ENCODE results near the gene AGO4.
"Not testable (repeated sequence)": the region's sequence is repeated elsewhere in the genome, so short reads cannot be mapped to it uniquely, and the experiment has no call there.

The AGO4 gene

GRCh38 chr1:35807614-35808449 is at the start of gene AGO4:
TSS of gene AGO4 (plus strand) at chr1:35808016. CDS start at chr1:35808417, 401 bp downstream.
- peak; percentile 46 to 56 for DNase-seq

GRCh38 chr1:35762141-35762540 is 45.7 kb upstream of the AGO4 start:
- DNase-seq = no peak

DNA sequence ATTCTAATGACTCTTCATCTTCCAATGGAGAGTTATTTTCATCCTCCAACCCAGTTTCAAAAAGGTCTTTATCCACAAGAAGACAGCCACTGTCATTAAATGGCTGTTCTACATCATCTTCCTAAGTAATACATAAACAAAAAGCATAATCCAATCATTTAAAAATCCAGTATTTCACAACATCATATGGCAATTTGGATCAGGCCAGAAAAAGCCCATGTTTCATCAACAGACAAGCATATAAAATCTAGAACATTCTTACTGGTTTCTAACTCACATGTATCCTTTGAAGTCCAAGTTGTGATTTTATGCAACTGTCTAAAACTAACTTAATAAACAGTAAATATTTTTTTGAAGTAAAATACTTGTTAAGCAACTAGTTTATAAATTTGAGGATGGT is 44.6 kb upstream of the AGO4 start:
- no peak for DNase-seq

GRCh38 chr1:35764283-35764682 is 43.5 kb upstream of the AGO4 start:
- no peak for DNase-seq

DNA sequence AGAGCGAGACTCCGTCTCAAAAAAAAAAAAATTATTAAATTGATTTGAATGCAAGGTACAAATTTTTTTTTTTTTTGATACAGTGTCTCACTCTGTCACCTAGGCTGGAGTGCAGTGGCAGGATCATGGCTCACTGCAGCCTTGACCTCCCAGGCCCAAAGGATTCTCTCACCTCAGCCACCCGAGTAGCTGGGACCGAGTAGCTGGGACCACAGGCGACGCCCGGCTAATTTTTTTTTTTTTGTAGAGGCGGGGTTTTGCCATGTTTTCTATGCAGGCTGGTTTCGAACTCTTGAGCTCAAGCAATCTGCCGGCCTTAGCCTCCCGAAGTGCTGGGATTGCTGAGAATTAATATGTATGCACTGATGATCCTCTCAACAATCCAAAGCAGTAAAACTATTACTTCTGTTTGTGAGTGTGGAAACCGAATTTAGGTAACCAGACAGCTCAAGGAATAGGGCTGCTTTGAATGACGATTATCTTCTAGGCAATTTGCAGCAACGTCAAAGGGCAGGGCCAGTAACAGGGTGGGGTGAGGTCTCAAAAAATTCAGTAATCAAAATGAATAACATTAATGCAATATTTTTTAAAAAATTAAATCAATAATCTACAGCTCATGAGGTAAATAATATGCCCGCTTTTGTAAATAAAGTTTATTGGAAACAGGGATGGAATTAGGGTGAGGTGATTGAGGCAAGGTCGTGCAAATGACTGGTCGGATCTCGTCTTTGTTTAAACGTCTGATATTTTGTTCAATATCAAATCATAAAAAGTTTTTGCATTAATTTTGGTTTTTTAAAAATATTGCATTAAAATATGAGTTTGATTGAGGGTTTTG is 39.2 kb upstream of the AGO4 start:
- DNase-seq = no peak

- peak; percentile 79 to 87 for DNase-seq
These were observed 38.5 kb upstream of the AGO4 start for GRCh38 chr1:35769188-35769758.

DNA sequence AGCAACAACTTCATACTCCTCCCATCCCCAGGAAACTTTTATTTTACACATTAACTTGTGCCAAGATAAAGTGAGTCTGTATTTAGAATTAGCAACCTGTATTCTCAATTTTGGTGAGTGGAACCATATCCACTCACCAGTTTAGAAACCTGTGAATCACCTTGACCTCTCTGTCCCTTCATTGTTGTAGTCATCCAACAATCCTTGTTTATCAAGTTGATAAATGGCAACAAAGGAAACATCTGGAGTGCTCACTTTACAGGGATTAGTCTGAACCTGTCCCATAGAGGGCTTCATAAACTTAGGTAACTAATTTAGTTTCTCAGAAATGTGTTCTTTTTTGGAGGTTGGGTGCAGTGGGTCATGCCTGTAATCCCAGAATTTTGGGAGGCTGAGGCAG is 34.1 kb upstream of the AGO4 start:
- no peak for DNase-seq

DNA sequence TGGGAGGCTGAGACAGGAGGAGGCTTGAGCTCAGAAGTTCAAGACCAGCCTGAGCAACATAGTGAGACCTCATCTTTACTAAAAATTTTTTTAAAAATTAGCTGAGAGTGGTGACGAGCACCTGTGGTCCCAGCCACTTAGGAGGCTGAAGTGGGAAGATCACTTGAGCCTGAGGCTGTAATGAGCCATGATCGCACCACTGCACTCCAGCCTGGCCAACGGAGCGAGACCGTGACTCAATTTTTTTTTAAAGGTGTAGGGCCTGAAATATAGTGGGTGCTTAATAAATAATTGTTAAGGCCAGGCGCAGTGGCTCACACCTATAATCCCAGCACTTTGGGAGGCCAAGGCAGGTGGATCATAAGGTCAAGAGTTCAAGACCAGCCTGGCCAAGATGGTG is 31.6 kb upstream of the AGO4 start:
- DNase-seq = not testable (repeated sequence)

DNA sequence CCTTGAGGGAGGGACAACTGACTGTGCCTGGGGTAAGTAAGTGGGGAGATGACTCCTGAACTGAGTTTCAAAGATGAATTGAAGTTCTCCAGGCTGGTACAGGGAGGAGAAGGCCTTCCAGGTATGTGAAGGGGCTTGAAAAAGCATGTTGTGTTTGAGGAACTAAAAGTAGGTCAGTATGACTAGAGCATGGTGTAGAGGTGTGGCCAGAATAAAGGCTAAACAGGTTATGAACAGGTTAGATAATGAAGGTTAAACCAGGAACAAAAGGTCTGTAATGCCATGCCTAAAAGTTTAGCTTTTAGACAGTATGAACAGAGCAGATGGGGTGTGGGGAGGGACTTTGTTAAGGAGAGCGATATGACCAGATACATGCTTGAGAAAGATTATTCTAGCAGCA is 30.7 kb upstream of the AGO4 start:
- DNase-seq = no peak

DNA sequence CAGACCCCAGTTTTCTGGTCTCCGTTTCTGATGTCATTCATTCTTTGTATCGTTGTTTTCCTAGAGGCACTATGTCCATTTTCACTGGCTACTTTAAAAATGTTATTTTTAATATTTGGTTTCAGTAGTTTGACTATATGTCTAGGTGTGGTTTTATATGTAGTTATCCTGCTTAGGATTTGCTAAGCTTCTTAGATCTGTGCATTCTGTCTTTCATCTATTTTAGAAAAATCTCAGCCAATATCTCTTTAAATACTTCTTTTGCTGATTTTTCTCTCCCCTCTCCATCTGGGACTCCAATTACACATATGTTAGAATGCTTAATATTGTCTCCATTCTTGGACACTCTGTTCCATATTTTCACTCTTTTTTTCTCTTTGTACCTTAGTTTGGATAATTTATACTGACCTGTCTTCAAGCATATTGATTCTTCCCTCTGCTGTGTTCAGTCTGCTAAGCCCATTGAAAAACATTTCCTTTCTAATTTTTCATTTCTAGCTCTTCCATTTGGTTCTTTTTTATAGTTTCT is 24.7 kb upstream of the AGO4 start:
- no peak for DNase-seq

DNA sequence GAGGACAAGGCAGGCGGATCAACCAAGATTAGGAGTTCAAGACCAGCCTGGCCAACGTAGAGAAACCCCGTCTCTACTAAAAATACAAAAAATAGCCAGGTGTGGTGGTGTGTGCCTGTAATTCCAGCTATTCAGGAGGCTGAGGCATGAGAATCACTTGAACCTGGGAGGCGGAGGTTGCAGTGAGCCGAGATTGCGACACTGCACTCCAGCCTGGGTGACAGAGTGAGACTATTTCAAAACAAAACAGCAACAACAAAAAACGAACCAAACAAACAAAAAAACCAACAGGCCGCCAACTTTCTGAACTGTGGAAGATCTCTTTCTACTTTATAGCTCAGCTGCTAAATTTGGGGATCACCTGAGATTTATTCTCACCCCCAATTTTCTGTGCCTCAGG is 23.5 kb upstream of the AGO4 start:
- not testable (repeated sequence) for DNase-seq

GRCh38 chr1:35788139-35788538 is 19.7 kb upstream of the AGO4 start:
- DNase-seq = no peak

GRCh38 chr1:35790670-35791069 is 17.1 kb upstream of the AGO4 start:
- DNase-seq = no peak

DNA sequence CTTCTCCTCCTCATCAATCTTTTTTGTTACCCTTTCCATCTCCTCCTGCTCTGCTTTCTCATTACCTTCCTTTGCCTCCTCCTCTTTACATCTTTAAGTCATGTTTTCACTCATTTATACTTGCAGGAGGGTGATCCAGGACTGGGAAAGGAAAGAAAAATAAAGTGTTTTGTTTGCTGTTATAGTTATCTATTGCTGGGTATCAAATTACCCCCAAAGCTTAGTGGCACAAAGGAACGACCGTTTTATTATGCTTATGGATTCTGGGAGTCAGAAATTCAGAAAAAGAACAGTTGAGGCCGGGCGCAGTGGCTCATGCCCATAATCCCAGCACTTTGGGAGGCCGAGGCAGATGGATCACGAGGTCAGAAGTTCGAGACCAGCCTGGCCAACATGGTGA is 12.5 kb upstream of the AGO4 start:
- DNase-seq = no peak

- DNase-seq = no peak
These were observed 10.4 kb upstream of the AGO4 start for GRCh38 chr1:35797380-35797779.

DNA sequence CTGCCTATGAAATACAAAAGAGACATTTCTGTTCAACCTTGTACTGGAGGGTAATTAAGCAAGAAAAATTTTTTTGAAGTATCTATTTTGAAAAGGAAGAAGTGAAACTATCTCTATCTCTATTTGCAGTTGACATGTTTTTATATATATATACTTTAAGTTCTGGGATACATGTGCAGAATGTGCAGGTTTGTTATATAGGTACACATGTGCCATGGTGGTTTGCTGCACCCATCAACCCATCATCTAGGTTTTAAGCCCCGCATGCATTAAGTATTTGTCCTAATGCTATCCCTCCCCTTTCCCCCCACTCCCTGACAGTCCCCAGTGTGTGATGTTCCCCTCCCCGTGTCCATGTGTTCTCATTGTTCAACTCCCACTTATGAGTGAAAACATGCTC is 9.8 kb upstream of the AGO4 start:
- not testable (repeated sequence) for DNase-seq

GRCh38 chr1:35800167-35800887 is 7.5 kb upstream of the AGO4 start:
- DNase-seq = not testable (repeated sequence)

DNA sequence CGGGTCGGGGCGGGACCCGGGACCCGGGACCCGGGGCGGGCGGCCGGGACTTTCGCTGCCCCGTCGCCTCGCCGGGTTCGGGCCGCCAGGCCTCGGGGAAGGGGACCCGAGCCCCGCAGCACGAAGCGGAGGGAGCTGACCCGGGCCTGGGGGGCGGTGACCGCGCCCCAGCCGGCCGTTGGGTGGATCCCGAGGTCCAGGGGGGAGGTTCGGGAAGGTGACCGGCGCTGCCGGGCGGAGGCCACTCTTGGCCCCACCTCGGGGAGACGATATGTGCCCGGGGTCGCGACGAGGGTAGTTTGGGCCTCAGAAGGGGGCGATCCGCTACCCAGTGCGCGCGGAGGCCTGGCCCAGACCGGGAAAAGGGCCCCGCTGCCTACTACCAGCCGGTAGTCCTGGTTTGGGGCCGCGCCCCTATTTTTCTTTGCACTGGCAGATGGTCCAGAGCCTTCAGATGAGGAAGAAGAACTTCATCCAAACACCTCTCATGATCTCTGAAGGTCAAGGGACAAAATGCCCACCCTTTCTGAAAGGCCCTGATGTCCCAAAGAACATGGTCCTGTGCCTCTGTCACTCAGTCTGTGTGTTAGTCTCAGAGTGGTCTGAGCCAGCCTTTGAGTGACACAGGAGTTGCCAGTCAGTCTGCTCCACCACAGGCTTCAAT is 766 bp downstream of the AGO4 start:
- no peak for DNase-seq

DNA sequence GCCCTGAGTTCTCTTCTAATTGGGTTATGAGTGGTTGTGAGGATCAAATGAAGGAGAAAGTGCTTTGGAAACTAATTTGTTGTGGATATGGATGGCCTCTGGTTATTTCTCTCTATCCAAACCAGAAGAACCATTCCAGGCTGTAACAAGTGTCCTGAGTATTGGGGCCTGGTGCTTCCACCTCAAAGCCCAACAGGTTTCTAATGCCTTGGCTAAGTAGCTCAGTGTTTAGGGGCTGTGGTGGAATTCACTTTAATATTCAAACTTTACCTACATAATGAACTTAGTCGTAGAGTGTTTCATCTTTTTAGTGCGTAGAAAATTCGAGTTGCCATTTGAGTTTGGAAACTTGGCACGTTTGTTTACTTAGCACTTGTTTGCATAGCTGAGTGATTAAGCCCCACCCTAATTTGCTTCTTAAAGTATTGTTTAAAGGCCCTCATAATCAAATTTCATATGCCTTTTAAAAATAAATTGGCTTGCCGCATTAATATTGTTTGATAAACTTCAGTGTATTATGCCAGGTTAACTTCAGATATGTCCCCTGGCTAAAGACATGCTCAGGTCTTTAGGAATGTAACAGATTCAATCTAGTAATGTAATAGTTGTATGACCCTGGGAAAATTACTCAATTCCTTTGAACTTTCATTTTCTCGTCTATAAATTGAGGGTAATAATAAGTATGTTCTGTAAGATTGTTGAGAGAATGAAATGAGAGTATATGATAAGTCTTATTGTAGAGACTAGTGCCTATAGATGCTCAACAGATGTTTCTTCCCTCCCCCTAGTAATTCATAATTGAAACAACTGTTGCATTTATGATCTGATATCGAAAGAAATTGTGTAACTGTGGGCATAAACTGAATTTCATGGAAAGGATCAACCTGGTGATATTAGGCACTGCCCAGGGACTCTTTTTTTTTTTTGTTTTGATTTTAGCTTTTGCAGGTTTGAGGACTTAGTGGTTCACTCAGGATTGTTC is 1.6 kb downstream of the AGO4 start:
- no peak for DNase-seq

DNA sequence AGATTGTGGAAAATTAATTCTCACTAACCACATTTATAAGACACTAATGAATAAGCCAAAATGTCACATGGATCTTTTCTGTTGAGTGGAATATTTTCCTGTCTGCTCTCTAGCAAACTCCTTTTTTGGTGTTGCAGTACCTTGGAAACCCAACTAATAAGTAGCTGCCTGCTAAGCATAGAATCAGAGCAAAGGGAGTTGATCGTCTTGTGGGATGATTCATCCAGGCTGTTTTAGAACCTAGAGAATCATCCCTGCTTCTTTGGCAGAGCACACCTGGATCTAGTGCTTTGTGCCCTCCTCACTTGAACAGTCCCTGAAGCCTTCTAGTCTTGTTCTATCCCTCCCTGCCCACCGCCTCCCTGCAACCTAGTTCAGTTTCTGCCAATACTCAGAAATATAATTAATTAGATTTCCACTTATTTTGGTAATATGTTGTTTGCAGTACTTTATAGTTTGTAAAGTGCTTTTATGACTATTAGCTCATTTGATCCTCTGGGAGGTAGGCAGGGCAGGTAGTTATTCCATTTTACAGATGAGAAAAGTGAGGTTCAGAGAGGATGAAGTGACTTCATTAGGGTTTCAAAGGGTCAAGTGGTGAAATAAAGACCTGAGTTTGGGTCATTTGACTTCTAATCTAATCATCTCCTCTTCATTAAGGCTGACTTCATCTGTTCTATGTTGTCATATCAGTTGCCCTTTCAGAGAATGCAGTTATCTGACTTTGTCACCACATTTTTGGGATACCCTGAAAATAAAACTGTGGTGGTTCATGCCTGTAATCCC is 2.5 kb downstream of the AGO4 start:
- no peak for DNase-seq
